ENCODE data around the gene SLC7A7. TPM values are rescaled to one million over a fixed set of nuclear protein-coding genes. Genes with fewer than 3 reads are reported as not detected.

The SLC7A7 gene
- total RNA-seq, 4 donors from 2014 or later: 11.7 to 136 (median 44.0) TPM

DNA sequence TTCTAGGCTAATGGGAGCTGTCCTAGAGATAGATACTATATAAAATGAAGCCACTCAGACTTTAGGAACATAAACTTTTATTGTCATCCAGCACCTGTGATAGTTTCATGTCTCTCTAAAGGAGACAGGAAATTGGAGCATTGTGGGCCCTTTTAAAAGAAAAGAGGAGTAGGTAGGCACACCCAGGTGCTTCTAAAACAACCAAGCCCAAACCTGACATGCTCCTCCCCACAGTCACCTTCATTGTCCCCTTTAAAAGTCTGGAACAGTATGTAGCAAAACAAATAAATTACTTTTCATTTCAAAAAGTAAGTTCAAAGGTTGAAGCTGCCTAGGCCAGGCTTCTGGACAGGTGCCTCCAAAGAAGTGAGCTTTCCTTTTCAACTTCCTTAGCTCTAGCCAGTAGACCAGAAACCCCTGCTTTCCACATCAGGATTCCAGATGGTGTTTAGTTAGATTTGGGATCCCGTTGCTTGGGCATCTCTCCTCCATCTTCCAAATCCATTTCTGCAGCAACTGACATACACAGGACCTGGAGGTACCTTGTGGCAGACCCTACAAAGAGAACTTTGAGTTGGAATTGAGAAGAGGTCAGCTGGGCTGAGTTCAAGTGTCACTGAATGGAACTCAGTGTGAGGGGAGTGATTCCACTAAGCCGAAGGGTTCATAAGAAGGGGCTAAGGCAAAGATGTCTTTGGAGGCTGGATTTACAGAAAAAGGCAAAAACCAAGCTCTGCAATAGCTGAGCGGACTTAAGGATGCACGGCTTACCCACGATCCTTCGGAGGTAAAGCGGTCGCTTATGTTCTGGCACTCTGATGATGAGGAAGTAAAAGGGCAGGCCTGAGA, 41.8 kb downstream of the SLC7A7 start:
- TF ChIP-seq, protein P1, sequence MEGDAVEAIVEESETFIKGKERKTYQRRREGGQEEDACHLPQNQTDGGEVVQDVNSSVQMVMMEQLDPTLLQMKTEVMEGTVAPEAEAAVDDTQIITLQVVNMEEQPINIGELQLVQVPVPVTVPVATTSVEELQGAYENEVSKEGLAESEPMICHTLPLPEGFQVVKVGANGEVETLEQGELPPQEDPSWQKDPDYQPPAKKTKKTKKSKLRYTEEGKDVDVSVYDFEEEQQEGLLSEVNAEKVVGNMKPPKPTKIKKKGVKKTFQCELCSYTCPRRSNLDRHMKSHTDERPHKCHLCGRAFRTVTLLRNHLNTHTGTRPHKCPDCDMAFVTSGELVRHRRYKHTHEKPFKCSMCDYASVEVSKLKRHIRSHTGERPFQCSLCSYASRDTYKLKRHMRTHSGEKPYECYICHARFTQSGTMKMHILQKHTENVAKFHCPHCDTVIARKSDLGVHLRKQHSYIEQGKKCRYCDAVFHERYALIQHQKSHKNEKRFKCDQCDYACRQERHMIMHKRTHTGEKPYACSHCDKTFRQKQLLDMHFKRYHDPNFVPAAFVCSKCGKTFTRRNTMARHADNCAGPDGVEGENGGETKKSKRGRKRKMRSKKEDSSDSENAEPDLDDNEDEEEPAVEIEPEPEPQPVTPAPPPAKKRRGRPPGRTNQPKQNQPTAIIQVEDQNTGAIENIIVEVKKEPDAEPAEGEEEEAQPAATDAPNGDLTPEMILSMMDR (IDR thresholded peaks at IDR 0.05; ENCODE audit: low read depth): no peak

DNA sequence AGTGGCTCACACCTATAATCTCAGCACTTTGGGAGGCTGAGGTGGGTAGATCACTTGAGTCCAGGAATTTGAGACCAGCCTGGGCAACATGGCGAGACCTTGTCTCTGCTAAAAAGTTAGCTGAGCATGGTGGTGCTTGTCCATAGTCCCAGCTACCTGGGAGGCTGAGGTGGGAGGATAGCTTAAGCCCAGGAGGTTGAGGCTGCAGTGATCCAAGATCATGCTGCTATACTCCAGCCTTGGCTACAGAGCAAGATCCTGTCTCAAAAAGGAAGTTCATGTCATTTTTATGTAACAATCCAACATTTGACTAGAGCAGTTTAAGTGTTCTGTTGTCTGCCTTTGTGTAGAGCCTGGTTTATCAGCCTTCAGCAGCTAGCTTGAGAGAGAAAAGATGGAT, 42.5 kb downstream of the SLC7A7 start:
- TF ChIP-seq, protein P1 (IDR thresholded peaks at IDR 0.05; ENCODE audit: low read depth): no peak

DNA sequence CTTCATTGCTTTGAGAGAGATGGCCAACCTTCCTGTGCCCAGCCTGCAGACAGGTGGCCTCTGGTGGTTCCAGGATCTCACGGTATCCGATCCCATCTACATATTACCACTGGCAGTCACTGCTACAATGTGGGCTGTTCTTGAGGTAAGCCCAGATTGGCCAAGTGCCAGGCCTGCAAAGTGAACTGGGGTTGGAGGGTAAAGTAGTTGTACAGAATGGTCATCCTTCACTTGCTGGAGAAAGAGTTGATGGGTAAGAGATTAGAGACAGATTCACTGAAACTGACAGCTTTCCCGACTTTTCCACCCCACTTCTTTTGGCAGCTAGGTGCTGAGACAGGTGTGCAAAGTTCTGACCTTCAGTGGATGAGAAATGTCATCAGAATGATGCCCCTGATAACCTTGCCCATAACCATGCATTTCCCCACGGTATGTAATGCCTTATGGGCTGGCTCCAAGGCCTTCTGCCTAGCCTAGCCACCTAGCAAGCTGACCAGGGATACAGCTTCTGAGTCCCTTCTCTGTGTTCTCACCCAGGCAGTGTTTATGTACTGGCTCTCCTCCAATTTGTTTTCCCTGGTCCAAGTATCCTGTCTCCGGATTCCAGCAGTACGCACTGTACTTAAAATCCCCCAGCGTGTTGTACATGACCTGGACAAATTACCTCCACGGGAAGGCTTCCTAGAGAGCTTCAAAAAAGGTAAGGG, 44.6 kb downstream of the SLC7A7 start:
- TF ChIP-seq, protein P1 (IDR thresholded peaks at IDR 0.05; ENCODE audit: low read depth): no peak

DNA sequence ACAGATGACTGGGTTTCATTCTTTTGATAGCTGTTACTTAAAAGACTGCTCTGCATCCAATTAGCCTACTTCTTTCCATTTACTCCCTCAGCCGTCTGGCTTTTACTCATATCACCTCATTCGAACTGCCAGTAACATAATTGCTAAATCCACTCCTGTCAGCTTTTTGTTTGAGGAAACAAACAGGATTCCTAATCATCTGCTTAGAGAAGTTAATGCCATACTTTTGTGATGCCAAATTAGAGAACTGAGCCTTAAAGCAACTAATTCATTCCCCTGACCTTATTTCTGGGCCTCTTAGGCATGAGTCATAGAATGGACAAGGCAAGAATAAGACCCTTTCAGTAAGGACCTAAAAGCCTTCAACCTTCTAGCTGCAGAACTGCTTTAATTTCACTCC, 45.9 kb downstream of the SLC7A7 start:
- TF ChIP-seq, protein P1 (IDR thresholded peaks at IDR 0.05; ENCODE audit: low read depth): no peak

DNA sequence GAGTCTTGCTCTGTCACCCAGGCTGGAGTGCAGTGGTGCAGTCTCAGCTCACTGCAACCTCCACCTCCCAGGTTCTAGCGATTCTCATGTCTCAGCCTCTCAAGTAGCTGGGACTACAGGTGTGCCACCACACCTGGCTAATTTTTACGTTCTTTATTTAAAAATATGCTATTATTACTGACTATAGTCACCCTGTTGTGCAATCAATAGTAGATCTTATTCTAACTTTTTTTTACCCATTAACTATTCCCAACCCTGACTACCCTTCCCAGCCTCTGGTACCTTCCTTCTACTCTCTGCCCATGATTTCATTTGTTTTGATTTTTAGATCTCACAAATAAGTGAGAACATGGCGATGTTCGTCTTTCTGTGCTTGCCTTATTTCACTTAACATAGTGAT, 46.3 kb downstream of the SLC7A7 start:
- TF ChIP-seq, protein P1 (IDR thresholded peaks at IDR 0.05; ENCODE audit: low read depth): no peak

DNA sequence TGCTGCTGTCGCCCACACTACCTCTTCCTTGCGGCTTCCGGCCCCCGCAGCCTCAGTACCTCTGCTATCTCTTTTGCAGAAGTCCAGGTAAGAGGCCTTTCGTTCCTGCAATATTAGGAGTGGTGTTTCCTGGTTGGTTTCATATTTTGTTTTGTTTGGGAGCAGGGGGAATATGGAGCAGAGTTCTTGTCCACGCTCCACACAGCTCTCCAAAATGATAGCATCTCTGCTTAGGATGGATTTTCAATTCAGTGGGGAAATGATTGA, 48.0 kb downstream of the SLC7A7 start:
- TF ChIP-seq, protein P1 (IDR thresholded peaks at IDR 0.05; ENCODE audit: low read depth): no peak

DNA sequence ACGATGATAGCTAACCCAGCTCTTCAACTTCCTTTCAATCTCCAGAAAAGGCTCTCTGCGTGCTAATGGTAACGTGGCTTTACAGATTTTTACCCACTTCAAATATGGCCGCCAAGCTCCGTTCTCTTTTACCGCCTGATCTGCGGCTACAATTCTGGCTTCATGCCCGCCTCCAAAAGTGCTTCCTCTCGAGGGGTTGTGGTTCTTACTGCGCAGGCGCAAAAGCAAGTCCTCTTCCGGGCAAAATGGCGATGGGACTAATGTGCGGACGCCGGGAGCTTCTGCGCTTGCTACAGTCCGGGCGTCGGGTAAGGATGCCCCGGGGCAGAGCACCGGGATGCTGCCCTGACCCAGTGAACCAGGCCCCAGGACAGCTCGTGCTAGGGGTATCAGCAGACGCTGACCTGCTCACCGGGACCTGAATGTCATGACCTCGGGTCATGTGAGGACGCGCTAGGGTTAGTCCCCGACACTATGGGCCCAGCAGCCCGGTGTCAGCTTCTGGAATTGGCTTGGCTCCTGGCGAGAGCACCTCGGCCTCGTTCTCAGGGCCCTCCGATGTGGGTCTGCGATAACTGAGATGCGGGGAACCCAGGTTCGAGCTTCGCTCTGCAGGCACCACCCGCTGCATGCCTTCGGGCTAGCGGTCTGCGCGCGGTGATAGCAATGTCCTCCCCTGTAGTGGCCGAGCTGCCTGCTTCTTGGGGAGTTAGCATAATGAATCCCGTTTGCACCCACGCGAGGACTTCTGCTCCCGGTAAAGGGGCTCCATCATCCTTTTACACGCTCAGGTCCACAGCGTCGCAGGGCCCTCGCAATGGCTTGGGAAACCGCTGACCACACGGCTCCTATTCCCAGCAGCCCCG, 48.5 kb downstream of the SLC7A7 start, which contains the start of gene OXA1L:
Gene OXA1L (plus strand): TSS at position 232 of the 866 bp plus-strand sequence. CDS start 14 bp downstream, at position 246.
- TF ChIP-seq, protein P1 (IDR thresholded peaks at IDR 0.05; ENCODE audit: low read depth): no peak

Measured in subcutaneous adipose tissue (tissue), 4 donors.